GM23338 (cell line): ENCODE data around the gene FAM8A1. TPM values are rescaled to one million over a fixed set of nuclear protein-coding genes. Genes with fewer than 3 reads are reported as not detected.
A peak's percentile ranks its signal among the peaks of the same experiment; 100 is the strongest.

ENCODE experiments used
- ATAC-seq: fragments of 200-7000 bp; cut with Tn5 transposase; 3 replicates; pipeline ENCODE4 v1.9.1; 2020
- DNase-seq: peaks from one replicate; pipeline ENCODE4 v3.0.0-alpha.2; 2015; ENCODE audit warnings: low spot score
- H2AFZ ChIP-seq: fragments of 200-600 bp; sonication (generic); 2 replicates; pipeline ENCODE4 v1.8.0; 2016; ENCODE audit warnings: antibody characterized with exemption, mild to moderate bottlenecking, moderate library complexity
- H3F3A ChIP-seq: fragments of 200-600 bp; sonication (generic); replicated peaks from 2 replicates; pipeline ENCODE4 v1.8.0; 2017; ENCODE audit warnings: antibody characterized with exemption, mixed run types, low read depth
- H3K27ac ChIP-seq: fragments of 200-600 bp; sonication (generic); 2 replicates; pipeline ENCODE4 v1.6.1; 2016; ENCODE audit warnings: low read depth
- H3K27me3 ChIP-seq: fragments of 200-600 bp; sonication (generic); 2 replicates; pipeline ENCODE4 v1.8.0; 2016; ENCODE audit warnings: mild to moderate bottlenecking, mixed run types, moderate library complexity; ENCODE audit not compliant: insufficient read depth
- H3K36me3 ChIP-seq: fragments of 200-600 bp; sonication (generic); 2 replicates; pipeline ENCODE4 v1.8.0; 2016; ENCODE audit warnings: mild to moderate bottlenecking; ENCODE audit not compliant: insufficient read depth
- H3K4me1 ChIP-seq: fragments of 200-600 bp; sonication (generic); 2 replicates; pipeline ENCODE4 v1.8.0; 2016; ENCODE audit warnings: mild to moderate bottlenecking, moderate library complexity; ENCODE audit not compliant: insufficient read depth
- H3K4me2 ChIP-seq: fragments of 200-600 bp; sonication (generic); 2 replicates; pipeline ENCODE4 v1.7.1; 2017; ENCODE audit warnings: mixed run types
- H3K4me3 ChIP-seq: fragments of 200-600 bp; sonication (generic); 2 replicates; pipeline ENCODE4 v1.6.1; 2016; ENCODE audit warnings: mixed run types
- H3K79me2 ChIP-seq: fragments of 200-600 bp; sonication (generic); replicated peaks from 2 replicates; pipeline ENCODE4 v1.8.0; 2017; ENCODE audit warnings: mild to moderate bottlenecking; ENCODE audit not compliant: insufficient read depth
- H3K9me2 ChIP-seq: fragments of 200-600 bp; sonication (generic); 2 replicates; pipeline ENCODE4 v1.8.0; 2017; ENCODE audit not compliant: insufficient read depth
- H4K20me1 ChIP-seq: fragments of 200-600 bp; sonication (generic); replicated peaks from 2 replicates; pipeline ENCODE4 v1.8.0; 2017; ENCODE audit warnings: mild to moderate bottlenecking; ENCODE audit not compliant: insufficient read depth
- H3K27ac Mint-ChIP-seq: 2 replicates; pipeline ENCODE4 v1.8.0; 2020; ENCODE audit warnings: inconsistent platforms, mild to moderate bottlenecking, moderate library complexity, mixed read lengths
- H3K27me3 Mint-ChIP-seq: 3 replicates; pipeline ENCODE4 v1.8.0; 2022; ENCODE audit warnings: low read depth, mild to moderate bottlenecking, moderate library complexity, mixed read lengths, inconsistent platforms; ENCODE audit not compliant: insufficient read depth, poor library complexity
- H3K36me3 Mint-ChIP-seq: 3 replicates; pipeline ENCODE4 v1.8.0; 2021; ENCODE audit warnings: low read depth, mild to moderate bottlenecking, inconsistent platforms, moderate library complexity, mixed read lengths
- H3K4me1 Mint-ChIP-seq: 3 replicates; pipeline ENCODE4 v1.8.0; 2020; ENCODE audit warnings: mild to moderate bottlenecking, inconsistent platforms, mixed read lengths
- H3K4me3 Mint-ChIP-seq: 3 replicates; pipeline ENCODE4 v1.8.0; 2021; ENCODE audit warnings: moderate library complexity, mild to moderate bottlenecking, inconsistent platforms, mixed read lengths
- H3K9me3 Mint-ChIP-seq: 3 replicates; pipeline ENCODE4 v1.8.0; 2020; ENCODE audit warnings: moderate library complexity, mild to moderate bottlenecking, inconsistent platforms, mixed read lengths
- EZH2 ChIP-seq: fragments of 200-600 bp; sonication (generic); IDR thresholded peaks from one replicate; pipeline ENCODE4 v1.8.0; 2017; ENCODE audit warnings: antibody characterized with exemption, mild to moderate bottlenecking, low read depth; ENCODE audit not compliant: unreplicated experiment
- EZH2phosphoT487 ChIP-seq: fragments of 200-600 bp; sonication (generic); IDR thresholded peaks from one replicate; pipeline ENCODE4 v1.8.1; 2018; ENCODE audit warnings: antibody characterized with exemption; ENCODE audit not compliant: unreplicated experiment
- JUNB ChIP-seq: IDR thresholded peaks from one replicate; pipeline ENCODE4 v1.6.1; 2016; ENCODE audit warnings: antibody characterized with exemption; ENCODE audit not compliant: unreplicated experiment
- NANOG ChIP-seq: IDR thresholded peaks from 2 replicates; pipeline ENCODE4 v1.6.1; 2016; ENCODE audit warnings: antibody characterized with exemption, borderline replicate concordance
- STAT1 ChIP-seq: IDR thresholded peaks from one replicate; pipeline ENCODE4 v1.6.1; 2016; ENCODE audit warnings: antibody characterized with exemption; ENCODE audit not compliant: unreplicated experiment
- ZNF114 ChIP-seq: fragments of 250-450 bp; sonication (Bioruptor Pico); IDR thresholded peaks from 2 replicates; pipeline ENCODE4 v1.5.0; 2020; ENCODE audit warnings: mild to moderate bottlenecking, moderate library complexity
- ZNF331 ChIP-seq: fragments of 250-450 bp; sonication (Bioruptor Pico); IDR thresholded peaks from 2 replicates; pipeline ENCODE4 v1.5.0; 2020; ENCODE audit warnings: low read depth, mild to moderate bottlenecking, moderate library complexity
- long read RNA-seq: library from polyadenylated mRNA; unstranded; transcript quantifications from one replicate; pipeline ENCODE4 v2.0.0, GENCODE V29; 2020; ENCODE audit not compliant: unreplicated experiment
- polyA plus RNA-seq: library from polyadenylated mRNA; unstranded; fragments of >200 nt; fragmentation: Nextera tagmentation; extraction: Ambion mirVana; gene quantifications from 2 replicates; pipeline ENCODE4 v1.2.1, GENCODE V29; 2016
- total RNA-seq: library from RNA; depleted of rRNA; stranded (reverse); fragments of >200 nt; shearing (Covaris generic); gene quantifications from 2 replicates; pipeline ENCODE4 v1.2.3, GENCODE V29; 2014; rRNA removed
- TF ChIP-seq, protein P1 (sequence below), 2 experiments: fragments of 200-600 bp in 1 of 2; sonication (generic) in 1 of 2; conservative IDR thresholded peaks; 2 replicates each; pipeline versions ENCODE4 v1.5.1 to v1.6.1; 2016 to 2017; ENCODE audit warnings: antibody characterized with exemption in 2 of 2, low read depth in 2 of 2, mild to moderate bottlenecking in 2 of 2, moderate library complexity in 1 of 2
- TF ChIP-seq, protein P2 (sequence below): fragments of 250-450 bp; sonication (Bioruptor Pico); IDR thresholded peaks from 2 replicates; pipeline ENCODE4 v1.5.0; 2020; ENCODE audit warnings: mild to moderate bottlenecking, moderate library complexity
- TF ChIP-seq, protein P3 (sequence below): IDR thresholded peaks from one replicate; pipeline ENCODE4 v1.6.1; 2018; ENCODE audit warnings: antibody characterized with exemption; ENCODE audit not compliant: unreplicated experiment
- TF ChIP-seq, protein P4 (sequence below): IDR thresholded peaks from 2 replicates; pipeline ENCODE4 v1.6.1; 2016; ENCODE audit warnings: antibody characterized with exemption

Gene FAM8A1, protein sequence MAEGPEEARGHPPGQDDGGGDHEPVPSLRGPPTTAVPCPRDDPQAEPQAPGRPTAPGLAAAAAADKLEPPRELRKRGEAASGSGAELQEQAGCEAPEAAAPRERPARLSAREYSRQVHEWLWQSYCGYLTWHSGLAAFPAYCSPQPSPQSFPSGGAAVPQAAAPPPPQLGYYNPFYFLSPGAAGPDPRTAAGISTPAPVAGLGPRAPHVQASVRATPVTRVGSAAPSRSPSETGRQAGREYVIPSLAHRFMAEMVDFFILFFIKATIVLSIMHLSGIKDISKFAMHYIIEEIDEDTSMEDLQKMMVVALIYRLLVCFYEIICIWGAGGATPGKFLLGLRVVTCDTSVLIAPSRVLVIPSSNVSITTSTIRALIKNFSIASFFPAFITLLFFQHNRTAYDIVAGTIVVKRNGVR
- 12.1 and 15.6 TPM in 2 replicates for total RNA-seq
- polyA plus RNA-seq: 3.7 and 4.0 TPM in 2 replicates
- long read RNA-seq, partial matches to known transcripts: 1 of 1 reads
- long read RNA-seq, other reads (novel, unspliced or antisense): 0 of 1 reads

DNA sequence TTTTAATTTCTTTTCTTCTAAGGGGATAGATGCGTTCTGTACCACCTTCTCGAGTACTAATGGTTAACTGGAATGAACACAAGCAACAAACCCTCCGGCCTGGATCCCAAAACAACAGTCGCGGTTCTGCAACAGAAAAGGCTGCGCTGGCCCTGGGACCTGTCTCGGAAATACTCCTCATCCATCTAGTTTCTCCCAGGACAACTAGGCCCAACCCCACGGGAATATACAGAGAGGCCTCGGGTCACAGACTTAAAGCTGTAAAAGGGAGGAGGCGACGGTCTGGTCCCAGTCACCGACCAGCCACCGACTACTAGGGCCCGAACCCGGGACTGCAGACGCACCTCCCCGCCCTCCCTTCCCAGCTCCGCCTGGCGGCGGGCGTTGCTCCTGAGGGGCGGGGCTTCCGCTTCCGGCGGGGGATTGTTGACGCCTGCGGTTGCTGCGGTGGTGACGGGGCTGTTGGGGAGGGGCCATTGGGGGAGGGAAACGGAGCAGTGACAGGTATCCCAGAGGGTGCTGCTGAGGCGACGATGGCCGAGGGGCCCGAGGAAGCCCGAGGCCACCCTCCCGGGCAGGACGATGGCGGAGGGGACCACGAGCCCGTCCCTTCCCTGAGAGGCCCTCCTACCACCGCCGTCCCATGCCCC lies at the start of gene FAM8A1:
Gene FAM8A1 (plus strand): TSS at position 426 of the 650 bp plus-strand sequence. CDS start 108 bp downstream, at position 534.
- Histone ChIP-seq H3K9me2 (no peaks in the 10 kb centered on the region), H3K79me2 (no peaks in the 10 kb centered on the region), H3K36me3 (no peaks in the 10 kb centered on the region), H3K4me1 (peaks cover 8% of the 10 kb centered on the region; the same call in 1 of the 2 replicates), H3K4me2 (peak within 1 kb of the TSS; percentile 85), H3K27me3 (no peaks in the 10 kb centered on the region), H3K27ac (peak within 1 kb of the TSS; percentile 72; the same call in 1 of the 2 replicates), H4K20me1 (no peaks in the 10 kb centered on the region), H3K4me3 (peak within 1 kb of the TSS; percentile 74), H2AFZ (peak within 1 kb of the TSS; percentile 98), H3F3A (peaks cover 4% of the 10 kb centered on the region; the same call in 1 of the 2 replicates)
- H3K4me1 Mint-ChIP-seq: peaks cover 9% of the 10 kb centered on the region; the same call in 2 of the 3 replicates
- peak; percentile 90 for ATAC-seq
- peak within 1 kb of the TSS; percentile 74 for H3K4me3 Mint-ChIP-seq
- H3K9me3 Mint-ChIP-seq: no peaks in the 10 kb centered on the region
- peak; percentile 97 for DNase-seq
- H3K27ac Mint-ChIP-seq: peak within 1 kb of the TSS; percentile 75; the same call in 1 of the 2 replicates
- no peaks in the 10 kb centered on the region; the same call in 2 of the 3 replicates for H3K36me3 Mint-ChIP-seq
- peaks cover 7% of the 10 kb centered on the region for H3K27me3 Mint-ChIP-seq
- TF ChIP-seq, protein P1, sequence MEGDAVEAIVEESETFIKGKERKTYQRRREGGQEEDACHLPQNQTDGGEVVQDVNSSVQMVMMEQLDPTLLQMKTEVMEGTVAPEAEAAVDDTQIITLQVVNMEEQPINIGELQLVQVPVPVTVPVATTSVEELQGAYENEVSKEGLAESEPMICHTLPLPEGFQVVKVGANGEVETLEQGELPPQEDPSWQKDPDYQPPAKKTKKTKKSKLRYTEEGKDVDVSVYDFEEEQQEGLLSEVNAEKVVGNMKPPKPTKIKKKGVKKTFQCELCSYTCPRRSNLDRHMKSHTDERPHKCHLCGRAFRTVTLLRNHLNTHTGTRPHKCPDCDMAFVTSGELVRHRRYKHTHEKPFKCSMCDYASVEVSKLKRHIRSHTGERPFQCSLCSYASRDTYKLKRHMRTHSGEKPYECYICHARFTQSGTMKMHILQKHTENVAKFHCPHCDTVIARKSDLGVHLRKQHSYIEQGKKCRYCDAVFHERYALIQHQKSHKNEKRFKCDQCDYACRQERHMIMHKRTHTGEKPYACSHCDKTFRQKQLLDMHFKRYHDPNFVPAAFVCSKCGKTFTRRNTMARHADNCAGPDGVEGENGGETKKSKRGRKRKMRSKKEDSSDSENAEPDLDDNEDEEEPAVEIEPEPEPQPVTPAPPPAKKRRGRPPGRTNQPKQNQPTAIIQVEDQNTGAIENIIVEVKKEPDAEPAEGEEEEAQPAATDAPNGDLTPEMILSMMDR (conservative IDR thresholded peaks at IDR 0.05; ENCODE audit: low read depth in 2 of 2): peak; percentile 19 to 24
- no peak for TF ChIP-seq STAT1
- TF ChIP-seq, protein P2, sequence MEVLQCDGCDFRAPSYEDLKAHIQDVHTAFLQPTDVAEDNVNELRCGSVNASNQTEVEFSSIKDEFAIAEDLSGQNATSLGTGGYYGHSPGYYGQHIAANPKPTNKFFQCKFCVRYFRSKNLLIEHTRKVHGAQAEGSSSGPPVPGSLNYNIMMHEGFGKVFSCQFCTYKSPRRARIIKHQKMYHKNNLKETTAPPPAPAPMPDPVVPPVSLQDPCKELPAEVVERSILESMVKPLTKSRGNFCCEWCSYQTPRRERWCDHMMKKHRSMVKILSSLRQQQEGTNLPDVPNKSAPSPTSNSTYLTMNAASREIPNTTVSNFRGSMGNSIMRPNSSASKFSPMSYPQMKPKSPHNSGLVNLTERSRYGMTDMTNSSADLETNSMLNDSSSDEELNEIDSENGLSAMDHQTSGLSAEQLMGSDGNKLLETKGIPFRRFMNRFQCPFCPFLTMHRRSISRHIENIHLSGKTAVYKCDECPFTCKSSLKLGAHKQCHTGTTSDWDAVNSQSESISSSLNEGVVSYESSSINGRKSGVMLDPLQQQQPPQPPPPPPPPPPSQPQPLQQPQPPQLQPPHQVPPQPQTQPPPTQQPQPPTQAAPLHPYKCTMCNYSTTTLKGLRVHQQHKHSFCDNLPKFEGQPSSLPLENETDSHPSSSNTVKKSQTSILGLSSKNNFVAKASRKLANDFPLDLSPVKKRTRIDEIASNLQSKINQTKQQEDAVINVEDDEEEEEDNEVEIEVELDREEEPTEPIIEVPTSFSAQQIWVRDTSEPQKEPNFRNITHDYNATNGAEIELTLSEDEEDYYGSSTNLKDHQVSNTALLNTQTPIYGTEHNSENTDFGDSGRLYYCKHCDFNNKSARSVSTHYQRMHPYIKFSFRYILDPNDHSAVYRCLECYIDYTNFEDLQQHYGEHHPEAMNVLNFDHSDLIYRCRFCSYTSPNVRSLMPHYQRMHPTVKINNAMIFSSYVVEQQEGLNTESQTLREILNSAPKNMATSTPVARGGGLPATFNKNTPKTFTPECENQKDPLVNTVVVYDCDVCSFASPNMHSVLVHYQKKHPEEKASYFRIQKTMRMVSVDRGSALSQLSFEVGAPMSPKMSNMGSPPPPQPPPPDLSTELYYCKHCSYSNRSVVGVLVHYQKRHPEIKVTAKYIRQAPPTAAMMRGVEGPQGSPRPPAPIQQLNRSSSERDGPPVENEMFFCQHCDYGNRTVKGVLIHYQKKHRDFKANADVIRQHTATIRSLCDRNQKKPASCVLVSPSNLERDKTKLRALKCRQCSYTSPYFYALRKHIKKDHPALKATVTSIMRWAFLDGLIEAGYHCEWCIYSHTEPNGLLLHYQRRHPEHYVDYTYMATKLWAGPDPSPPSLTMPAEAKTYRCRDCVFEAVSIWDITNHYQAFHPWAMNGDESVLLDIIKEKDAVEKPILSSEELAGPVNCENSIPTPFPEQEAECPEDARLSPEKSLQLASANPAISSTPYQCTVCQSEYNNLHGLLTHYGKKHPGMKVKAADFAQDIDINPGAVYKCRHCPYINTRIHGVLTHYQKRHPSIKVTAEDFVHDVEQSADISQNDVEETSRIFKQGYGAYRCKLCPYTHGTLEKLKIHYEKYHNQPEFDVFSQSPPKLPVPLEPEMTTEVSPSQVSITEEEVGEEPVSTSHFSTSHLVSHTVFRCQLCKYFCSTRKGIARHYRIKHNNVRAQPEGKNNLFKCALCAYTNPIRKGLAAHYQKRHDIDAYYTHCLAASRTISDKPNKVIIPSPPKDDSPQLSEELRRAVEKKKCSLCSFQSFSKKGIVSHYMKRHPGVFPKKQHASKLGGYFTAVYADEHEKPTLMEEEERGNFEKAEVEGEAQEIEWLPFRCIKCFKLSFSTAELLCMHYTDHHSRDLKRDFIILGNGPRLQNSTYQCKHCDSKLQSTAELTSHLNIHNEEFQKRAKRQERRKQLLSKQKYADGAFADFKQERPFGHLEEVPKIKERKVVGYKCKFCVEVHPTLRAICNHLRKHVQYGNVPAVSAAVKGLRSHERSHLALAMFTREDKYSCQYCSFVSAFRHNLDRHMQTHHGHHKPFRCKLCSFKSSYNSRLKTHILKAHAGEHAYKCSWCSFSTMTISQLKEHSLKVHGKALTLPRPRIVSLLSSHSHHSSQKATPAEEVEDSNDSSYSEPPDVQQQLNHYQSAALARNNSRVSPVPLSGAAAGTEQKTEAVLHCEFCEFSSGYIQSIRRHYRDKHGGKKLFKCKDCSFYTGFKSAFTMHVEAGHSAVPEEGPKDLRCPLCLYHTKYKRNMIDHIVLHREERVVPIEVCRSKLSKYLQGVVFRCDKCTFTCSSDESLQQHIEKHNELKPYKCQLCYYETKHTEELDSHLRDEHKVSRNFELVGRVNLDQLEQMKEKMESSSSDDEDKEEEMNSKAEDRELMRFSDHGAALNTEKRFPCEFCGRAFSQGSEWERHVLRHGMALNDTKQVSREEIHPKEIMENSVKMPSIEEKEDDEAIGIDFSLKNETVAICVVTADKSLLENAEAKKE (CRISPR knock-in tag): no peak
- no peak for TF ChIP-seq ZNF331
- no peak for TF ChIP-seq EZH2
- no peak for TF ChIP-seq EZH2phosphoT487
- TF ChIP-seq NANOG: no peak
- TF ChIP-seq, protein P3, sequence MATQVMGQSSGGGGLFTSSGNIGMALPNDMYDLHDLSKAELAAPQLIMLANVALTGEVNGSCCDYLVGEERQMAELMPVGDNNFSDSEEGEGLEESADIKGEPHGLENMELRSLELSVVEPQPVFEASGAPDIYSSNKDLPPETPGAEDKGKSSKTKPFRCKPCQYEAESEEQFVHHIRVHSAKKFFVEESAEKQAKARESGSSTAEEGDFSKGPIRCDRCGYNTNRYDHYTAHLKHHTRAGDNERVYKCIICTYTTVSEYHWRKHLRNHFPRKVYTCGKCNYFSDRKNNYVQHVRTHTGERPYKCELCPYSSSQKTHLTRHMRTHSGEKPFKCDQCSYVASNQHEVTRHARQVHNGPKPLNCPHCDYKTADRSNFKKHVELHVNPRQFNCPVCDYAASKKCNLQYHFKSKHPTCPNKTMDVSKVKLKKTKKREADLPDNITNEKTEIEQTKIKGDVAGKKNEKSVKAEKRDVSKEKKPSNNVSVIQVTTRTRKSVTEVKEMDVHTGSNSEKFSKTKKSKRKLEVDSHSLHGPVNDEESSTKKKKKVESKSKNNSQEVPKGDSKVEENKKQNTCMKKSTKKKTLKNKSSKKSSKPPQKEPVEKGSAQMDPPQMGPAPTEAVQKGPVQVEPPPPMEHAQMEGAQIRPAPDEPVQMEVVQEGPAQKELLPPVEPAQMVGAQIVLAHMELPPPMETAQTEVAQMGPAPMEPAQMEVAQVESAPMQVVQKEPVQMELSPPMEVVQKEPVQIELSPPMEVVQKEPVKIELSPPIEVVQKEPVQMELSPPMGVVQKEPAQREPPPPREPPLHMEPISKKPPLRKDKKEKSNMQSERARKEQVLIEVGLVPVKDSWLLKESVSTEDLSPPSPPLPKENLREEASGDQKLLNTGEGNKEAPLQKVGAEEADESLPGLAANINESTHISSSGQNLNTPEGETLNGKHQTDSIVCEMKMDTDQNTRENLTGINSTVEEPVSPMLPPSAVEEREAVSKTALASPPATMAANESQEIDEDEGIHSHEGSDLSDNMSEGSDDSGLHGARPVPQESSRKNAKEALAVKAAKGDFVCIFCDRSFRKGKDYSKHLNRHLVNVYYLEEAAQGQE: no peak
- no peak for TF ChIP-seq JUNB
- TF ChIP-seq, protein P4, sequence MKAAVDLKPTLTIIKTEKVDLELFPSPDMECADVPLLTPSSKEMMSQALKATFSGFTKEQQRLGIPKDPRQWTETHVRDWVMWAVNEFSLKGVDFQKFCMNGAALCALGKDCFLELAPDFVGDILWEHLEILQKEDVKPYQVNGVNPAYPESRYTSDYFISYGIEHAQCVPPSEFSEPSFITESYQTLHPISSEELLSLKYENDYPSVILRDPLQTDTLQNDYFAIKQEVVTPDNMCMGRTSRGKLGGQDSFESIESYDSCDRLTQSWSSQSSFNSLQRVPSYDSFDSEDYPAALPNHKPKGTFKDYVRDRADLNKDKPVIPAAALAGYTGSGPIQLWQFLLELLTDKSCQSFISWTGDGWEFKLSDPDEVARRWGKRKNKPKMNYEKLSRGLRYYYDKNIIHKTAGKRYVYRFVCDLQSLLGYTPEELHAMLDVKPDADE: no peak; the same call in 1 of the 2 replicates
- no peak for TF ChIP-seq ZNF114 (CRISPR knock-in tag)
